Fibroblast of skin of scalp (primary cell): ENCODE measurements around the gene GGA1.
"Not testable (repeated sequence)": the region's sequence is repeated elsewhere in the genome, so short reads cannot be mapped to it uniquely, and the experiment has no call there.

Experiments used
- DNase-seq: peaks from one replicate; pipeline ENCODE4 v3.0.0-alpha.2; 2013

Gene GGA1

GRCh38 chr22:37610153-37610475 is 1.5 kb downstream of the GGA1 start:
- DNase-seq = not testable (repeated sequence)

GRCh38 chr22:37610480-37611129 is 2.0 kb downstream of the GGA1 start:
- no peak for DNase-seq

GRCh38 chr22:37611207-37611606 is 2.6 kb downstream of the GGA1 start:
- no peak for DNase-seq

- no peak for DNase-seq
These were observed 7.8 kb downstream of the GGA1 start for GRCh38 chr22:37616201-37617083.

- no peak for DNase-seq
These were observed 8.8 kb downstream of the GGA1 start for GRCh38 chr22:37617431-37617830.

- no peak for DNase-seq
These were observed 9.5 kb downstream of the GGA1 start for GRCh38 chr22:37618072-37618656.

GRCh38 chr22:37618674-37619073 is 10.0 kb downstream of the GGA1 start:
- DNase-seq = no peak

- DNase-seq = no peak
These were observed 11.4 kb downstream of the GGA1 start for GRCh38 chr22:37619991-37620390.

- DNase-seq = no peak
These were observed 12.8 kb downstream of the GGA1 start for GRCh38 chr22:37621352-37621860.

- DNase-seq = peak; percentile 61
These were observed 14.7 kb downstream of the GGA1 start for GRCh38 chr22:37623075-37624016.

- DNase-seq = no peak
These were observed 15.4 kb downstream of the GGA1 start for GRCh38 chr22:37624017-37624365.

- no peak for DNase-seq
These were observed 16.2 kb downstream of the GGA1 start for GRCh38 chr22:37624876-37625275.

- DNase-seq = no peak
These were observed 17.1 kb downstream of the GGA1 start for GRCh38 chr22:37625737-37626136.

GRCh38 chr22:37626144-37626543 is 17.5 kb downstream of the GGA1 start:
- no peak for DNase-seq

GRCh38 chr22:37626556-37627075 is 18.0 kb downstream of the GGA1 start:
- no peak for DNase-seq

GRCh38 chr22:37627121-37627520 is 18.5 kb downstream of the GGA1 start:
- DNase-seq = no peak

GRCh38 chr22:37627545-37627944 is 18.9 kb downstream of the GGA1 start:
- no peak for DNase-seq

GRCh38 chr22:37628830-37629229 is 20.2 kb downstream of the GGA1 start:
- DNase-seq = no peak

GRCh38 chr22:37629928-37630327 is 21.3 kb downstream of the GGA1 start:
- DNase-seq = no peak

- no peak for DNase-seq
These were observed 22.3 kb downstream of the GGA1 start for GRCh38 chr22:37630839-37631435.

GRCh38 chr22:37631448-37632173 is 23.0 kb downstream of the GGA1 start:
- no peak for DNase-seq
